Gastroesophageal sphincter (tissue), 3 donors: Measurements from ENCODE around the gene LRRC31.

ENCODE experiments used
- EP300 ChIP-seq: sonication (generic); formaldehyde crosslinking; IDR thresholded peaks from one replicate; pipeline ENCODE4 v1.6.1; 2017; ENCODE audit warnings: antibody characterized with exemption, mild to moderate bottlenecking
- POLR2A ChIP-seq, 2 donors: fragments of 450-650 bp; IDR thresholded peaks; one replicate each; pipeline ENCODE4 v1.6.1; 2017; ENCODE audit warnings: antibody characterized with exemption in 2 of 2, mild to moderate bottlenecking in 2 of 2, moderate library complexity in 1 of 2
- POLR2AphosphoS5 ChIP-seq: sonication (generic); formaldehyde crosslinking; IDR thresholded peaks from one replicate; pipeline ENCODE4 v1.6.1; 2017; ENCODE audit warnings: antibody characterized with exemption
- TF ChIP-seq, protein P1 (sequence below), 4 experiments: fragments of 200-600 bp in 2 of 4; fragments of 450-650 bp in 2 of 4; sonication (generic) in 1 of 4; IDR thresholded peaks; one replicate each; pipeline ENCODE4 v1.5.1; 2017 to 2019; ENCODE audit warnings: antibody characterized with exemption in 4 of 4, mild to moderate bottlenecking in 2 of 4, moderate library complexity in 2 of 4

DNA sequence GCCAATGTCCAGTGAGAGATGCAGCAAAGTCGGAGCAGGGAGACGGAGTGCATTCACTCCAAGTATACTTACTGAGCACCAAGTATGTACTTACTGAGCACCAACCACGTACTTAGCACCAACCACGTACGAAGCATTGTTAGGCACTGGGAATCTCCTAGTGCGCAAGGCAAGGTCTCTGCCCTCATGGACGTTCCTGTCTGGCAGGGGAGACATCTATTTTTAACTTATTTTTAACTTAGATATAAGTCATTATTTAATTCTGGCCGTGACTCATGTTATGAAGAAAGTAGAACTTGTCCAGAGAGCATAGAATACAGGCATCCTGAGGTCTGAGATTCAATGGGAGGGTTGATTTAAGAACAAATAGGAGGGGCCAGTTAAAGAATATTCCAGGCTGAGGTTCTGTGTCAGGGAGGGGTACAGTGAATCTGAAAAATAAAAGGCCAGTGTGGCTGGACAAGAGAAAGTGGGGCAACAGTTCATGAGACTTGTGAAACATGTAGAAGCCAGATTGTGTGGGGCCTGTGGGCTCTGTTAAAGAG, 9.3 kb upstream of the LRRC31 start:
- TF ChIP-seq EP300 (no peak), POLR2AphosphoS5 (no peak), POLR2A (IDR thresholded peaks at IDR 0.05) (no peak)
- TF ChIP-seq, protein P1, sequence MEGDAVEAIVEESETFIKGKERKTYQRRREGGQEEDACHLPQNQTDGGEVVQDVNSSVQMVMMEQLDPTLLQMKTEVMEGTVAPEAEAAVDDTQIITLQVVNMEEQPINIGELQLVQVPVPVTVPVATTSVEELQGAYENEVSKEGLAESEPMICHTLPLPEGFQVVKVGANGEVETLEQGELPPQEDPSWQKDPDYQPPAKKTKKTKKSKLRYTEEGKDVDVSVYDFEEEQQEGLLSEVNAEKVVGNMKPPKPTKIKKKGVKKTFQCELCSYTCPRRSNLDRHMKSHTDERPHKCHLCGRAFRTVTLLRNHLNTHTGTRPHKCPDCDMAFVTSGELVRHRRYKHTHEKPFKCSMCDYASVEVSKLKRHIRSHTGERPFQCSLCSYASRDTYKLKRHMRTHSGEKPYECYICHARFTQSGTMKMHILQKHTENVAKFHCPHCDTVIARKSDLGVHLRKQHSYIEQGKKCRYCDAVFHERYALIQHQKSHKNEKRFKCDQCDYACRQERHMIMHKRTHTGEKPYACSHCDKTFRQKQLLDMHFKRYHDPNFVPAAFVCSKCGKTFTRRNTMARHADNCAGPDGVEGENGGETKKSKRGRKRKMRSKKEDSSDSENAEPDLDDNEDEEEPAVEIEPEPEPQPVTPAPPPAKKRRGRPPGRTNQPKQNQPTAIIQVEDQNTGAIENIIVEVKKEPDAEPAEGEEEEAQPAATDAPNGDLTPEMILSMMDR (IDR thresholded peaks at IDR 0.05): no peak
